HCT116 (cell line): ENCODE data around the gene RABL6. TPM values are rescaled to one million over a fixed set of nuclear protein-coding genes. Genes with fewer than 3 reads are reported as not detected.

ENCODE experiments used
- ATAC-seq: fragments of 200-7000 bp; cut with Tn5 transposase; 2 replicates; pipeline ENCODE4 v1.9.1; 2020; ENCODE audit warnings: mild to moderate bottlenecking, moderate library complexity
- BruUV-seq: library from RNA; stranded (reverse); fragments of 400-500 nt; replicated peaks from 2 replicates; lab custom pipeline; 2021; lab: Mats Ljungman, UMichigan
- CTCF ChIA-PET: fragments of 300-600 bp; sonication (Branson Sonifier 250); formaldehyde crosslinking; loops from one replicate; lab custom pipeline; 2021; ENCODE audit warnings: antibody characterized with exemption; lab: Charles Lee
- POLR2A ChIA-PET: fragments of 300-600, 350-600 bp; sonication (Branson Sonifier 250); formaldehyde crosslinking; loops from one replicate; lab custom pipeline; 2021; ENCODE audit warnings: antibody characterized with exemption; lab: Charles Lee
- RAD21 ChIA-PET, 2 experiments: fragments of 300-600 bp; sonication (Branson Sonifier 250); formaldehyde crosslinking; loops; one replicate each; lab custom pipeline; 2023; ENCODE audit warnings: low total read pairs in 2 of 2; ENCODE audit not compliant: uncharacterized antibody in 2 of 2, unreplicated experiment in 2 of 2, low non-redundant PET in 1 of 2; lab: Charles Lee
- DNase-seq: peaks from one replicate; pipeline ENCODE4 v3.0.0-alpha.2; 2010; ENCODE audit warnings: low read depth, low spot score
- H2AFZ ChIP-seq: fragments of 200-600 bp; shearing (Covaris generic), sonication (generic); 2 replicates; pipeline ENCODE4 v1.6.1; 2017; ENCODE audit warnings: low read depth, mixed run types, mixed read lengths, antibody characterized with exemption, low read length; ENCODE audit not compliant: poor library complexity, severe bottlenecking
- H3K27ac ChIP-seq: 2 replicates; pipeline ENCODE4 v1.5.1; 2012; ENCODE audit warnings: low read depth, low read length
- H3K27me3 ChIP-seq: fragments of 200-600 bp; sonication (generic); 2 replicates; pipeline ENCODE4 v1.6.1; 2016; ENCODE audit warnings: mixed run types, low read length, mixed read lengths; ENCODE audit not compliant: insufficient read depth
- H3K36me3 ChIP-seq, 2 experiments: fragments of 200-500 bp in 1 of 2; fragments of 200-600 bp in 1 of 2; sonication (Bioruptor generic) in 1 of 2; sonication (generic) in 1 of 2; 2 replicates each; pipeline versions ENCODE4 v1.5.1 to v1.6.1; 2014 to 2016; ENCODE audit warnings: low read length in 2 of 2, inconsistent platforms in 1 of 2, mixed read lengths in 1 of 2, mixed run types in 1 of 2; ENCODE audit not compliant: insufficient read depth in 2 of 2, control insufficient read depth in 1 of 2
- H3K4me1 ChIP-seq, 2 experiments: fragments of 200-600 bp in 1 of 2; sonication (generic) in 1 of 2; 2 replicates each; pipeline versions ENCODE4 v1.5.1 to v1.6.1; 2012 to 2017; ENCODE audit warnings: low read length in 2 of 2, inconsistent platforms in 1 of 2, mild to moderate bottlenecking in 1 of 2, mixed read lengths in 1 of 2, mixed run types in 1 of 2, moderate library complexity in 1 of 2; ENCODE audit not compliant: insufficient read depth in 2 of 2, control insufficient read depth in 1 of 2
- H3K4me2 ChIP-seq: fragments of 200-600 bp; sonication (generic); 2 replicates; pipeline ENCODE4 v1.6.1; 2017; ENCODE audit warnings: mixed run types, low read length, mixed read lengths
- H3K4me3 ChIP-seq, 2 experiments: fragments of 200-600 bp in 1 of 2; sonication (generic) in 1 of 2; replicated peaks in 1 of 2; 2 replicates each; pipeline ENCODE4 v1.5.1; 2011 to 2016; ENCODE audit warnings: low read length in 2 of 2, control low read depth in 1 of 2, low read depth in 1 of 2, mild to moderate bottlenecking in 1 of 2, mixed read lengths in 1 of 2, mixed run types in 1 of 2
- H3K79me2 ChIP-seq: fragments of 200-600 bp; sonication (generic); 2 replicates; pipeline ENCODE4 v1.6.1; 2017; ENCODE audit warnings: mild to moderate bottlenecking, mixed run types, low read length, moderate library complexity, mixed read lengths; ENCODE audit not compliant: insufficient read depth
- H3K9ac ChIP-seq: fragments of 200-600 bp; sonication (generic); 2 replicates; pipeline ENCODE4 v1.6.1; 2016; ENCODE audit warnings: low read length, mixed read lengths
- H3K9me2 ChIP-seq: fragments of 200-600 bp; sonication (generic), shearing (Covaris generic); 2 replicates; pipeline ENCODE4 v1.6.1; 2017; ENCODE audit warnings: mixed run types, mild to moderate bottlenecking, moderate library complexity; ENCODE audit not compliant: insufficient read depth
- H3K9me3 ChIP-seq, 2 experiments: fragments of 200-500 bp in 1 of 2; fragments of 200-600 bp in 1 of 2; sonication (Bioruptor generic) in 1 of 2; sonication (generic) in 1 of 2; 2 replicates each; pipeline ENCODE4 v1.6.1; 2014 to 2017; ENCODE audit warnings: low read length in 2 of 2, mixed read lengths in 2 of 2, inconsistent platforms in 1 of 2, low read depth in 1 of 2, mild to moderate bottlenecking in 1 of 2, mixed run types in 1 of 2, moderate library complexity in 1 of 2; ENCODE audit not compliant: control insufficient read depth in 1 of 2, insufficient read depth in 1 of 2
- H4K20me1 ChIP-seq: fragments of 200-600 bp; sonication (generic), shearing (Covaris generic); 2 replicates; pipeline ENCODE4 v1.6.1; 2017; ENCODE audit warnings: mixed run types, mild to moderate bottlenecking, moderate library complexity; ENCODE audit not compliant: insufficient read depth
- CBX3 ChIP-seq: IDR thresholded peaks from 2 replicates; pipeline ENCODE4 v1.6.1; 2012; ENCODE audit warnings: low read depth
- CEBPB ChIP-seq: IDR thresholded peaks from 2 replicates; pipeline ENCODE4 v1.6.1; 2012; ENCODE audit warnings: low read depth
- ELF1 ChIP-seq: IDR thresholded peaks from 2 replicates; pipeline ENCODE4 v1.6.1; 2012; ENCODE audit warnings: low read depth, borderline replicate concordance
- EZH2 ChIP-seq: fragments of 200-600 bp; sonication (generic); IDR thresholded peaks from 2 replicates; pipeline ENCODE4 v1.6.1; 2017; ENCODE audit warnings: antibody characterized with exemption, mixed run types
- FOSL1 ChIP-seq: IDR thresholded peaks from 2 replicates; pipeline ENCODE4 v1.6.1; 2012; ENCODE audit warnings: low read depth
- SP1 ChIP-seq: IDR thresholded peaks from 2 replicates; pipeline ENCODE4 v1.6.1; 2012; ENCODE audit warnings: low read depth
- TCF7L2 ChIP-seq: IDR thresholded peaks from 2 replicates; pipeline ENCODE4 v1.7.0; 2011; ENCODE audit warnings: borderline replicate concordance, inconsistent platforms; ENCODE audit not compliant: insufficient read depth, insufficient read length; ENCODE audit errors: extremely low read depth
- YY1 ChIP-seq: IDR thresholded peaks from 2 replicates; pipeline ENCODE4 v1.6.1; 2011; ENCODE audit warnings: low read length, low read depth, moderate library complexity, mild to moderate bottlenecking; ENCODE audit not compliant: insufficient replicate concordance; ENCODE audit errors: extremely low read depth
- intact Hi-C: fragments of 100-400 bp; cut with micrococcal nuclease; formaldehyde crosslinking; loops from 2 replicates; pipeline ENCODE4 v1.10.0; 2022
- total RNA-seq: library from RNA; stranded (reverse); gene quantifications from one replicate; pipeline ENCODE4 v1.2.1, GENCODE V29; 2021; ENCODE audit not compliant: unreplicated experiment
- TF ChIP-seq, protein P1 (sequence below), 3 experiments: fragments of 200-600 bp in 1 of 3; sonication (generic) in 1 of 3; IDR thresholded peaks in 2 of 3; conservative IDR thresholded peaks in 1 of 3; 2 replicates each; pipeline ENCODE4 v1.5.1; 2012 to 2017; ENCODE audit warnings: low read depth in 2 of 3, low read length in 2 of 3, antibody characterized with exemption in 1 of 3, borderline replicate concordance in 1 of 3, control low read depth in 1 of 3, mild to moderate bottlenecking in 1 of 3, mixed read lengths in 1 of 3, mixed run types in 1 of 3, moderate library complexity in 1 of 3; ENCODE audit not compliant: insufficient read depth in 1 of 3
- TF ChIP-seq, protein P2 (sequence below): IDR thresholded peaks from 2 replicates; pipeline ENCODE4 v1.6.1; 2012
- TF ChIP-seq, protein P3 (sequence below): IDR thresholded peaks from 2 replicates; pipeline ENCODE4 v1.6.1; 2012; ENCODE audit warnings: low read depth

The RABL6 gene
- total RNA-seq, 1 experiment from 2014 or later, result 98.6 TPM

DNA sequence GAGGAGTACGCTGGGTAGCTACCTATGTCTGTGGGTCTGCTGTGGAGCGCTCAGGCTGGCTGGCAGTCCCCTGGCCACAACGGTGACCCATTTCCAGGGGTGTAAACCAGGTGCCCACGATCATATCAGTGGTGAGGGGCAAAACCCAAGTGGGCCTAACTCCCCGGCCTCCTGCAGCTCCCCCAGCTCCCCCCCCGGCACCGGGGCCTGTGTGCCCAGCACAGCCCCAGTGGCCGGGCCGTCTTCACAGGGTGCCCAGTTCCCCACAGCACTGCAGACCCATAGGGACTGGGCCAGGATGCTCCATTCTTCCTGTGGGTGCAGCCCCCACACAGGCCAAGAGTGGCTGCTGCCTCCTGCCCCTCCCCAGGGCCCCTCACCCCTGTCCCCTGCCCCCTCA, 48.7 kb upstream of the RABL6 start:
- ChIA-PET CTCF (interaction anchor here (1.1 kb wide), 1 partner anchor 268 kb away, joined by 3 read pairs; no protein-coding TSS in a partner anchor), POLR2A (interaction anchor here (1.4 kb wide), 1 partner anchor 32 kb away, joined by 7 read pairs; no protein-coding TSS in a partner anchor), RAD21 (no interaction called here)
- no peak overlapping the region for H3K9ac ChIP-seq
- H3K9me2 ChIP-seq, result no peaks in the 10 kb centered on the region
- no peaks in the 10 kb centered on the region for H3K36me3 ChIP-seq
- H4K20me1 ChIP-seq, result no peaks in the 10 kb centered on the region
- TF ChIP-seq CEBPB (no peak), EZH2 (no peak), CBX3 (no peak), TCF7L2 (no peak), FOSL1 (no peak), YY1 (no peak), ELF1 (no peak), SP1 (no peak)
- TF ChIP-seq, protein P1, sequence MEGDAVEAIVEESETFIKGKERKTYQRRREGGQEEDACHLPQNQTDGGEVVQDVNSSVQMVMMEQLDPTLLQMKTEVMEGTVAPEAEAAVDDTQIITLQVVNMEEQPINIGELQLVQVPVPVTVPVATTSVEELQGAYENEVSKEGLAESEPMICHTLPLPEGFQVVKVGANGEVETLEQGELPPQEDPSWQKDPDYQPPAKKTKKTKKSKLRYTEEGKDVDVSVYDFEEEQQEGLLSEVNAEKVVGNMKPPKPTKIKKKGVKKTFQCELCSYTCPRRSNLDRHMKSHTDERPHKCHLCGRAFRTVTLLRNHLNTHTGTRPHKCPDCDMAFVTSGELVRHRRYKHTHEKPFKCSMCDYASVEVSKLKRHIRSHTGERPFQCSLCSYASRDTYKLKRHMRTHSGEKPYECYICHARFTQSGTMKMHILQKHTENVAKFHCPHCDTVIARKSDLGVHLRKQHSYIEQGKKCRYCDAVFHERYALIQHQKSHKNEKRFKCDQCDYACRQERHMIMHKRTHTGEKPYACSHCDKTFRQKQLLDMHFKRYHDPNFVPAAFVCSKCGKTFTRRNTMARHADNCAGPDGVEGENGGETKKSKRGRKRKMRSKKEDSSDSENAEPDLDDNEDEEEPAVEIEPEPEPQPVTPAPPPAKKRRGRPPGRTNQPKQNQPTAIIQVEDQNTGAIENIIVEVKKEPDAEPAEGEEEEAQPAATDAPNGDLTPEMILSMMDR (IDR thresholded peaks at IDR 0.05 in 2 of 3, conservative IDR thresholded peaks at IDR 0.05 in 1 of 3; ENCODE audit: borderline replicate concordance in 1 of 3, insufficient read depth in 1 of 3, low read depth in 2 of 3, low read length in 2 of 3), result no peak
- TF ChIP-seq, protein P2, sequence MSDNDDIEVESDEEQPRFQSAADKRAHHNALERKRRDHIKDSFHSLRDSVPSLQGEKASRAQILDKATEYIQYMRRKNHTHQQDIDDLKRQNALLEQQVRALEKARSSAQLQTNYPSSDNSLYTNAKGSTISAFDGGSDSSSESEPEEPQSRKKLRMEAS, result no peak
- TF ChIP-seq, protein P3, sequence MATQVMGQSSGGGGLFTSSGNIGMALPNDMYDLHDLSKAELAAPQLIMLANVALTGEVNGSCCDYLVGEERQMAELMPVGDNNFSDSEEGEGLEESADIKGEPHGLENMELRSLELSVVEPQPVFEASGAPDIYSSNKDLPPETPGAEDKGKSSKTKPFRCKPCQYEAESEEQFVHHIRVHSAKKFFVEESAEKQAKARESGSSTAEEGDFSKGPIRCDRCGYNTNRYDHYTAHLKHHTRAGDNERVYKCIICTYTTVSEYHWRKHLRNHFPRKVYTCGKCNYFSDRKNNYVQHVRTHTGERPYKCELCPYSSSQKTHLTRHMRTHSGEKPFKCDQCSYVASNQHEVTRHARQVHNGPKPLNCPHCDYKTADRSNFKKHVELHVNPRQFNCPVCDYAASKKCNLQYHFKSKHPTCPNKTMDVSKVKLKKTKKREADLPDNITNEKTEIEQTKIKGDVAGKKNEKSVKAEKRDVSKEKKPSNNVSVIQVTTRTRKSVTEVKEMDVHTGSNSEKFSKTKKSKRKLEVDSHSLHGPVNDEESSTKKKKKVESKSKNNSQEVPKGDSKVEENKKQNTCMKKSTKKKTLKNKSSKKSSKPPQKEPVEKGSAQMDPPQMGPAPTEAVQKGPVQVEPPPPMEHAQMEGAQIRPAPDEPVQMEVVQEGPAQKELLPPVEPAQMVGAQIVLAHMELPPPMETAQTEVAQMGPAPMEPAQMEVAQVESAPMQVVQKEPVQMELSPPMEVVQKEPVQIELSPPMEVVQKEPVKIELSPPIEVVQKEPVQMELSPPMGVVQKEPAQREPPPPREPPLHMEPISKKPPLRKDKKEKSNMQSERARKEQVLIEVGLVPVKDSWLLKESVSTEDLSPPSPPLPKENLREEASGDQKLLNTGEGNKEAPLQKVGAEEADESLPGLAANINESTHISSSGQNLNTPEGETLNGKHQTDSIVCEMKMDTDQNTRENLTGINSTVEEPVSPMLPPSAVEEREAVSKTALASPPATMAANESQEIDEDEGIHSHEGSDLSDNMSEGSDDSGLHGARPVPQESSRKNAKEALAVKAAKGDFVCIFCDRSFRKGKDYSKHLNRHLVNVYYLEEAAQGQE, result no peak
- no peak overlapping the region for H3K4me2 ChIP-seq
- no TSS peak for BruUV-seq
- H3K4me3 ChIP-seq, result no peak overlapping the region
- H3K9me3 ChIP-seq, result peaks cover 0 to 9% of the 10 kb centered on the region in 2 experiments; a peak in 2 of 4 replicates
- H3K27me3 ChIP-seq, result no peaks in the 10 kb centered on the region
- ATAC-seq (no peak), DNase-seq (no peak)
- no peak overlapping the region for H3K27ac ChIP-seq
- intact Hi-C loops, result no loop called here
- H3K4me1 ChIP-seq, result peaks cover 13 to 25% of the 10 kb centered on the region in 2 experiments; a peak in 3 of 4 replicates
- H2AFZ ChIP-seq, result no peak overlapping the region
- no peaks in the 10 kb centered on the region for H3K79me2 ChIP-seq
